IPS-18c (cell line): Measurements from ENCODE around the gene ELFN2.

Source experiments
- H3K4me3 ChIP-seq: 2 replicates; pipeline ENCODE4 v1.7.0; 2013; ENCODE audit warnings: low read depth, mild to moderate bottlenecking, low read length, moderate library complexity; ENCODE audit not compliant: insufficient read depth
- H3K9me3 ChIP-seq: one replicate; pipeline ENCODE4 v1.6.1; 2013; ENCODE audit warnings: mild to moderate bottlenecking, low read length, moderate library complexity; ENCODE audit not compliant: control insufficient read depth, insufficient read depth

The ELFN2 gene

DNA sequence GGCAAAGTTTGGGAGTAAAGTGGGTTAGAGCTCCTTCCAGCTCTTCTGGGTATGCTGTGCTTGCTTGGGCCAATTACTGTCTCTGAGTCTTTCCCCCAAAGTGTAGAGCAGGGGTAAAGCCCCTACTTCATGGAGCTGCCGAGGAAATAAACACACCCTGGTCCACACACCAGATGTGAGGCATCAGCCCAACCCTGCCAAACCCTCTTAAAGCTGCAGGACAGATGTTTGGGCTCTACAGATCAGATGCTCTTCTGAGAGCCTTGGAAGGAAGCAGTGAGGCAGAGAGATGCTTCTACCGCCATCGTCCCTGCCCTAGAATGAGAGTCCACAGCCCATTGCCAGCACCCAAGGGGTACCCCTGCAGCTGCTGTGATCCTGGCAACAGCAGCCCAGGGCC is 64.7 kb downstream of the ELFN2 start:
- Histone ChIP-seq H3K9me3 (no peaks in the 10 kb centered on the region), H3K4me3 (no peak overlapping the region)

DNA sequence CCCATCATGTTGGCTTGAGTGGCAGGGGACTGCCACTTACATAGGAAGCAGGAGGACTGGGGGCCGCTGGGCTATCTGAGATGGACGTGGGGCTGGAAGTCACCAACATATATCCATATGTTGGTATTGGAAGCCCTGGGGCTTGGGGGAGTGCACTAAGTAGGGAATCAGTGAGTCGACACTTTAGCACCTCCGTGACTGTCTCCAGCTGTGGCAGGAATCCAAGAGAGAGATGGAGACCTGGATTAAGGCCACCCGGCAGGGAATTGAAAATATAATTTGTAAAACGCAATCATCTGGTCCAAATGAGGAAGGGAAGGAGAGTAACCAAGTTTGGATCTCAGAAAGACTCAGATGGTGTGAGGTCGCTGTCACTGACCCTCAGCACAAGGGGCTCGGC is 68.4 kb downstream of the ELFN2 start:
- Histone ChIP-seq H3K9me3 (no peaks in the 10 kb centered on the region), H3K4me3 (no peak overlapping the region)

DNA sequence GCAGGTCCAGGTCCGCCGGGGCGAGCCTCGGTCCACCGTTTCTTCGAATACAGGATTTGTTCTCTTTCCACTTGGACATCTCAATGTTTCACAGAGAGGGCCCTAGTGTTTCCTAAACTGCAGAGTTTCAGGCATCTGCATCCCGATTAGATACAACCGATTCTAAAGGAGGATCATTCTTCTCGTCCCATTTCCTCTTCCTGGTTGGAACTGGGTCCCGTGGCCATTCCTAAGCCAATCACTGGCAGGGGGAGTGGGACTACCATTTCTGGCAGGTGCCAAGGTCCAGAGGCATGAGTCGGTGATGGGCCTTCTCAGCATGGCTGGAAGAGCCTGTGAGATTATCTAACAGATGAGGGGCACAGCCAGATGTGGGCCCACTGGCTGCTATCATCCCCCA is 68.9 kb downstream of the ELFN2 start:
- H3K9me3 ChIP-seq: no peaks in the 10 kb centered on the region
- no peak overlapping the region for H3K4me3 ChIP-seq

DNA sequence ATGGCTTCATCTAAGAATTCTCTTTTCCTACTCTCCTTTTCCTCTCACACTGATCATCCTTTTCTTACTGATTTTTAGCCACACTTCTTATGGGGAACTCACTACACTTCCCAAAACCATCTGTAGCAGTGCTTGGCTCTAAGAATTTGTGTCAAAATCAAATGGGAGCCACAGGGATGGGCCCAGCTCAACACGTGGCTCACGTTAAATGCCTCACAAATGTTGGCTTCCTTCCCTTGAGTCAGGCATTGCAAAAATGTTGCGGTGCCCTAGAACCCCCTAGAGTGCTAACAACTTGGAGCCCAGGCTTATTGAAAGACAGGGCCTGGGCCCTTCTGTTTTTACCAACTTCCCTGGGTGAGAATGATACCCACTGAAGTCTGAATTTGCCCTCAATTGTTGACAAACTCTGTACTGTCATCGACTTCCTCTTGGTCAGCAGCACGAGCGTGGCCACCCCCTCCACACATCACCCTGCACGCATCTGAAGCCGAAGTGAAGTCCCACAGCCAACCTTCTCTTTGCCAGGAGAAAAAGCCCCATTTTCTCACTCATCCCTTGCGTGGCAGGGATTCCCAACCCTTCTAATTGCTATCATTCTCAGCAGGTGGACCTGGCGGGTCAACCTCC is 69.7 kb downstream of the ELFN2 start:
- Histone ChIP-seq H3K9me3 (no peaks in the 10 kb centered on the region), H3K4me3 (no peak overlapping the region; the same call in 1 of the 2 replicates)

DNA sequence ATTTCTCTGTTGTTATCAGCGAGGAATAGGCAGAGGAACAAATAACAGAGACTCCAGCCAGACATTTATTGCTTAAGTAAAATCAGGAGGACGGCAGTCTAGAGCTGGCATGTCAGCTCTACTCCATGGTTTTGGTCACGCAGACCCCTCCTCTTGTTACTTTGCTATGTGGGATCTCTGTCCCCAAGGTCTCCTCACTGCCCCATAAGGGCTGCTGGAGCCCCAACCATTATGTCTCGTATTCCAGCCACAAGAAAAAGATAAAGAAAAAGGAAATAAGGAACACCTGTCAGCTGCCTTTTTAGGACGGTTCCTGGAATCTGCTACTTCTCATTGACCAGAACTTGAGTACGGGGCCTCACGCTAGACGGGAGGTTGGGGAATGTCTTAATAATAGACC is 70.4 kb downstream of the ELFN2 start:
- H3K4me3 ChIP-seq: no peak overlapping the region

DNA sequence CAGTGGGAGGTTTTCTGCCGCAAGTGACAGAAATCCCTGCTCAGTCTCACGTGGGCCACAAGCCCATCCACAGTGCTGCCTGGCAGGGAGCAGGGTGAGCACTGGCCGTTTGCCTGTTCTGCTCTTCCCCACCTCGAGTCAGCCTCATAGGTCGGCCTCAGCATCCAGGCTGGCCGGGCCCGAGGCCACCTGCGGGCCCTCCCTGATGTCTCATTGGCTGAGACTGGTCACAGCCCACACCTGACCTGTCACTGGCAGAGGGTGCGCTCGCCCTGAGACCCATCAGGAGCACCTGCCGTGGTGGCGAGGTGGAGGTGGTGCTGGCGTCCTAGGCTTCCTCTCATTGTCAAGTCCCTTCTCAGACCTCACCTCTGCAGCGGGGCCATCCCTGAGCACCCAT is 72.1 kb downstream of the ELFN2 start:
- no peaks in the 10 kb centered on the region for H3K9me3 ChIP-seq
- H3K4me3 ChIP-seq: no peak overlapping the region

More for the DNA sequence above, 70.4 kb downstream of the ELFN2 start:
- no peaks in the 10 kb centered on the region for H3K9me3 ChIP-seq

DNA sequence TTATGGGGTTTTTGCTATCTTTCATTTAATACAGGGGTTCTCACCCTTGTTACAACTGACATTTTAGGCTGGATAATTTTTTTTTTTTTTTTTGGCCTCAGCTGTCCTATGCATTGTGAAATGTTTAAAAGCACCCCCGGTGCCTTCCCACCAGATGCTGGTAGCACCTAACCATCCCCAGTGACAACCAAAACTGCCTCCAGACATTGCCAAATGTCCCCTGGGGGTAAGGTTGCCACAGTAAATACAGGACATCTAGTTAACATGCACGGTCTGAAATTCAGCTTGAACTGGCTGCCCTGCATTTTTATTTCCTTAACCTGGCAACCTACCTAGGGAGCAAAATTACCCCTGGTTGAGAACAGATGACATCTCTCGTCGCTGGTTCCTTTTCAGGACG is 72.6 kb downstream of the ELFN2 start:
- Histone ChIP-seq H3K9me3 (no peaks in the 10 kb centered on the region), H3K4me3 (no peak overlapping the region)

DNA sequence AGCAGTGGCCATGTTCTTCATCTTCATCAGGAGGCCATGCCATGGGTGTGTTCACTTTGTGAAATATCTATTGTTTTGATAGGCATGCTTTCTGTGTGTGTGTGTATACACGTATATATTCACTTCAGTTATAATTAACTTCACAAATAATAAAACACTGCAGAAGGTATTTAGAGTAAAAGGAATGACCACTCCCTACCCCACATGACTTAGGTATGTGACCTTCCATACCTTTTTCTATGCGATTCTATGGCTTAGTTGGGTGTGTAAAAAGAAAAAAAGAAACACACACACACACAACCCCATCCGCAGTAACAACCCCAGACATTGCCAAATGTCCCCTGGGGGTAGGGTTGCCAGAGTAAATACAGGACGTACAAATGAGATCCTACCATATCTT is 73.0 kb downstream of the ELFN2 start:
- H3K9me3 ChIP-seq: no peaks in the 10 kb centered on the region
- no peak overlapping the region for H3K4me3 ChIP-seq

DNA sequence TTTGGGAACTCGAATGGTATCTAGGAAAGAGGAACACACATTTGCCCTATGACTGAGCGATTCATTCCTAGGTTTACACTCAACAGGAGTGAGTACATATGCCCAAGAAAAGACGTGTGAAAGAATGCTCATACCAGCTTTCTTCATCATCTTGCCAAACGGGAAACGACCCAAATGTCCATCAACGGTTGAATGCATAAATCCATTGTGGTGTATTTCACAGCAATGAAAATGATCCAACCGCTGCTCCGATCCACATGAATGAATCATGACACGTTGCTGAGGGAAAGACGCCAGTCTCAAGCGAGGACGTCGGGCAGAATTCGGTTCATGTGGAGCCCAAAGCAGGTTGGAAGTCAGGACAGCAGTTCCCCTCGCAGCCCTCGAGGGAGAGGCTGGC is 73.4 kb downstream of the ELFN2 start:
- no peaks in the 10 kb centered on the region for H3K9me3 ChIP-seq
- no peak overlapping the region for H3K4me3 ChIP-seq

DNA sequence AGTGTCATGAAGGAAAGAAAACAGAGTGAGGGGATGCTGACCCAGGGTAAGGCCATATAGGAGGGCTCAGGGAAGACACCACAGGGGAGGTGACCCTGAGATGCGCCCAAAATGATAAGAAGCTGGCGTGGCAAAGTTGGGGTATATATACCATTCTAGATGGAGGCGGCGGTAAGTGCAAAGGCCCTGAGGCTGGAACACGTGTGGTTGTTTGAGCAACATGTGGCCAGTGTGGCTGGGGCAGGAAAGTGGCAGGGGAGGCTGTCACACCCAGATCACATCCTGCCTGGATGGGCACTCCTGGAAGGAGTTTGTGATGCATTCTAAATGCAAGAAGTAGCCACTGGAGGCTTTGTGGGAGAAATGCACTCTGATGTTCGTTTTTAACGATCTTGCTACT is 74.8 kb downstream of the ELFN2 start:
- Histone ChIP-seq H3K4me3 (no peak overlapping the region), H3K9me3 (no peaks in the 10 kb centered on the region)

DNA sequence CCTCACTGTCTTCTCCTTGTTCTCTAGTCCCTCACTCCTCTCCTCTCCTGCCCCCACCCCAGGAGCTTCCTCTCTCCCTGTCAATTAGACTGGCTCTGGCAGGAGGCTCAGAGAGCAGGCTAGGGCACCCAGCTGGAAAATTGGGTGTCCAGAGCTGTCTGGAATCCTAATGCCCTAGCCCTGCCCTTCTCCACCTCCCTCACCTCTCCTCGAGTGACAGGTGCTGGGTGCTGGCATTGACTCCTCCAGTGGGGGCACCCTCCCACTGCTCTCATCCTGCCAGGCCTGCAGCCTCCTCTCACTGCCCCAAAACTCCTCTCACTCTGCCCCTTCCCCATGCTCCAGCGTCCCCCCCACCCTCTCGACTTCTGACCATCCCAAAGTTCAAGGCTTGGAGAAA is 76.0 kb downstream of the ELFN2 start:
- Histone ChIP-seq H3K4me3 (no peak overlapping the region), H3K9me3 (no peaks in the 10 kb centered on the region)

DNA sequence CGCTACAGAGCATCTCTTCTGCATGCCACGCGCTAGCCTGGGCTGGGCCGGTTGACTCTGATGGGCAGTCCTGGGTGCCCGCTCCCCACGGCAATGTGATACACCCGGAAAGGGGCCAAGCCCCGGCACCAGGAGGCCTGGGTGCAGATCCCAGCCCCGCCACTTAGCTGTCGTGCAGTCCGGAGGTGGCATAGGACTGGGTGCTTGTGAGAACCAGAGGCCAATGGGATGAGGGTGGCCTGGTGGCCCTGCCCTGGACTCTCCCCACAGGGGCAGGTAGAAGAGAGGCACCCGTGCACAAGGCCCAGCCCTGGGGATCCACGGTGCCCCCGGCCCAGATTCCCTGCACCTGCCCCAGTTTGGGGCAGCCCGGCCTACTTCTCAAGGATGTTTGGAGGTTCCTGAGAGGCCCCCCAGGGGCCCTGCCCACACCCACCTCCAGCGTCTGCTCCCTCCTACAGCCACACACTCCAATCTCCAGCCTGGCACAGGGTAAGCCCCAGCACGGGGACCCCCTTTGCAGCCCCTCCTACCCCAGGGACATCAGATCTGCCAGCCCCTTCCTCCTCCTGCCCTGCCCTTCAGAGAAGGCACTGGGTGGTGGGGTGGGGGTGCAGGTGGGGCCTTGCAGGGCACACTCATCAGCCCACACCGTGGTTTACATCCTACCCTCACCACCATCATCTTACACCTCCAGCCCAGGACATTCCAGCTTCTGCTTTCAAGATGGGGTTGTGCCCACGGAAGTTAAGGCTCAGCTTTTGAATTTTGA is 78.0 kb downstream of the ELFN2 start:
- Histone ChIP-seq H3K9me3 (no peaks in the 10 kb centered on the region), H3K4me3 (no peak overlapping the region)

DNA sequence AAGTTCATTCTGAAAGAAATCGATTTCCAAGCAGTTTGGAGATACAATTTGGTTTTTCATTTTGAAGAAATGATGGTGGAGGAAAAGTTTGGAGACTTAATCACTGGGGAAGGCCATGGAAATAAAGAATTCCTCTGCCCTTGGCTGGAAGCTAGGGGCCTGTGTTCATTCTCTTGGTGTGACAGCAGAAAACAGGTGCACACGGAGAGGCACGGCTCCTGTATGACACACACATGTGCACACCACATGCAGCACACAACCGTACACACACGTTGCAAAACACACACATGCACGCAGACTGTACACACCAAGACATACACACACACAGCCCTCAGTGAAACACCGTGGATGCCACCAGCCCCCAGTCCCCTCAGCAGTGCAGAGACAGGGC is 80.8 kb downstream of the ELFN2 start:
- Histone ChIP-seq H3K9me3 (no peaks in the 10 kb centered on the region), H3K4me3 (no peak overlapping the region; the same call in 1 of the 2 replicates)

DNA sequence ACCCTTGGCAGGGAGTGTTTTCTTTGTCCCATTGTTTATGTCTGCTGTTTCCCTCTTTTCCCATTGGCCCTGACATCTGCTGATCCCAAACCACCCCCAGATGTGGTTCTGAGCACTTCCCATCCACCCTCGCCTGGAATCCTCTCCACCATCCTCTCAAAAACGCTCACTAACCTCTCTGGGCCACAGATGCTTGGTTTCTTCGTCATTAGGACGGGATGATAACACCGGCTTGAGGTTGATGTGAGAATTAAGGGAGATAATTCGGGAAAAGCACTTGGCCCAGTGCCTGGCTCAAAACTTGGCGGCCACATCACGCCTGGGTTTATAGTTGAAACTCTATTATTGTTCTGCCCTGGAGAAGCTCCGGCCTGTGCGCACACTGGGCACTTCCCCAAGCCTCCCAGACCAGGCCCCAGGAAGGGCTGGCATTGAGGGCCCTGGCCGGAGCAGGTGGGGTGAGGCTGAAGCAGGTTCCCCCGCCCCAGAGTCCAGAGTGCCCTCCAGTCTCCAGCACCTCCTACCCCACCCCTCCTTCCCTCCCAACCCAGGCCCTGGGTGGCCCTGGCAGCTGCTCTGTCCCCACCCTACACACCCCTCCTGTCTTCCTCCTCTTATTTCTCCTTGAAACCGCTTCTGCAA is 81.3 kb downstream of the ELFN2 start:
- Histone ChIP-seq H3K9me3 (no peaks in the 10 kb centered on the region), H3K4me3 (no peak overlapping the region)

DNA sequence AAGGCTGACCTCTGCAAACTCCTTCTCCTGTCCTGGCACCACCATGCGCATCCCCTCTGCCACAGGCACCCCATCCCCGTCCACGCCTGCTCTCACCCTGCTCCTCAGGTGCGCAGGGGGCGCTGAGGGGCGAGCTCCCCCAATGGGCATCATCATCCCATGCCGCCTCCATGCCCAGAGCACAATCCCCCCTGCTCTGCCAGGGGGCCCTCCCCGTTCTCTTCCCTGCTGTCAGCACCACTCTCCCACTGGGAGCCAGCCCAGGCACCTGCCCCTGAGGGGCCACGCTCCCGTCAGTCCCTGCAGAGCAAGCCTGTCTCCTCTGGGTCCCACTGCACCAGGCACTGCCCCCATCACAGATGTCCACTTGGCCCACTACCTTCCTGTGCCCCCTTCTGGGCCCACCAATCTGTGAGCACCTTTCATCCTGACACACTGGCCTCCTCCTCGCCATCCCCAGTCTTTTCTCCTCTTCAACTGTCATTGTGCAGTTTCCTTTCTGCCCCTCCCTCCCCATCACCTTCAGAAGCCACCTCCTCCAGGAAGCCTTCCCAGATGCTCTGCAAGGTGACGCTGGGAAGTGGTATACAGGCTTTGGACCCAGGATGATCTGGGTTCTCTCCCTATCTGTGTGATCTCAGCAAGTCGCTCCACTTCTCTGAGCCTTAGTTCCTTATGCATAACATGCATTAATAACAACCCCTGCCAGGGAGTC is 82.4 kb downstream of the ELFN2 start:
- no peak overlapping the region for H3K4me3 ChIP-seq

DNA sequence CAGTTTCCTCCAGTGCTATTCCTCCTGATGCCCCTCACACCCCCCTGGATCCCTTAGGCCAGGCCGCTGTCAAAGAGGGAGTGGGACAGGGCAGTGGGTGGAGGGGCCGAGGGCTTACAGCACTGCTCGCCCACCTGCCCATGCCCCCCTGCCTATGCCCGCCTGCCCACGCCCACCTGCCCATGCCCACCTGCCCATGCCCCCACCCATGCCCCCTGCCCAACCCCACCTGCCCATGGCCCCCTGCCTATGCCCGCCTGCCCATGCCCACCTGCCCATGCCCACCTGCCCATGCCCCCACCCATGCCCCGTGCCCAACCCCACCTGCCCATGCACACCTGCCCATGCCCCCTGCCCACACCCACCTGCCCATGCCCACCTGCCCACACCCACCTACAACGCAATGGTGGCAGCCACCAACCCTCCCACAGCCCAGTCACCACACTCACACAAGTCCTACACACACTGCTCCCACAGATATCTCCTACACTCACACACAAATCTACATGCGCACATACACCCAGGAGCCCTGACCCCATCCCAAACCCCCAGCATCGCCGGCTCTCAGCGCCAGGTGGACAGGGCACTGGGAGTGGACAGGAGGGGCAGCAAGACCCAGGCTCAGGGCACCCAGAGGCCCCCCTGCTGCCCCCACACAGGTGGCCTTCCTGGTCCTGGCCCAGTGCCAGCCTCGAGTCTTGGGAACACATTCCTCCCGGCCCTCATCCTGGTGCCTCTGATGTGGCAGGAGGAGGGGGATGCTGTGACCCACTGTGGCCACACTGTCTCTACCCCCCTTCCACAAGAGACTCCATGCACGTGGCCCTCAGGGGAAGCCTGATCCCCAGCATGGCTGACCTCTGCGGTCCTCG is 83.2 kb downstream of the ELFN2 start:
- H3K9me3 ChIP-seq: no peaks in the 10 kb centered on the region
- H3K4me3 ChIP-seq: no peak overlapping the region

More for the DNA sequence above, 82.4 kb downstream of the ELFN2 start:
- H3K9me3 ChIP-seq: no peaks in the 10 kb centered on the region

DNA sequence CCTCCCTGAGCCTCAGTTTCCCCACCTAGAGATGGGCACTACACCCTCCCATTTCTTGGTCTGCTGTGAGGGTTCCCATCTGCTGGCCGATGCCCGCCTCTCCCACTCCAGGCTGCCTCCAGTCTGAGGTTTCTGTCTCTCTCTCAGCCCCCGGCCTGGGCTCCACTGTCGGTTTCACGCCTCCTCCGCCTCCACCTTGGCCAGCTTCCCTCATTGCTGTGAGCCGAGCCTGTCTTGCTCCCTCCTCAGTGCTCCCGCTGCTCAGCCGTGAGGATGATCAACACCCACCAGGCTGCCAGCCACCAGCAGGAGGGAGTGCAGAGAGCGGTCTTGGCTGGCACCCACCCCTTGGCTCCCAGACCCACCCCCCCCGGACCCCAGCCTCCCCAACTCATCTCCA is 83.9 kb downstream of the ELFN2 start:
- no peaks in the 10 kb centered on the region for H3K9me3 ChIP-seq
- H3K4me3 ChIP-seq: no peak overlapping the region
